Esophagus squamous epithelium (tissue), 5 donors: ENCODE data around the gene ATAD3A. TPM values are rescaled to one million over a fixed set of nuclear protein-coding genes. Genes with fewer than 3 reads are reported as not detected.
A peak's percentile ranks its signal among the peaks of the same experiment; 100 is the strongest.

Source experiments
- DNase-seq: peaks from one replicate; lab custom pipeline; 2025; lab: John Stamatoyannopoulos, UW
- H3K27ac ChIP-seq, 4 donors: fragments of 200-600 bp; sonication (generic); one replicate each; pipeline ENCODE4 v1.5.1; 2016 to 2019; ENCODE audit warnings: mild to moderate bottlenecking in 1 of 4
- H3K27me3 ChIP-seq, 4 donors: fragments of 200-600 bp; sonication (generic); 1 replicate in 3 of 4; 2 replicates in 1 of 4; pipeline versions ENCODE4 v1.5.1 to v1.6.0; 2017 to 2021; ENCODE audit warnings: antibody characterized with exemption in 1 of 4
- H3K36me3 ChIP-seq, 3 donors: fragments of 200-600 bp; sonication (generic); one replicate each; pipeline ENCODE4 v1.5.1; 2016 to 2019
- H3K4me1 ChIP-seq, 3 donors: fragments of 200-600 bp; sonication (generic); one replicate each; pipeline ENCODE4 v1.5.1; 2017 to 2019
- H3K4me3 ChIP-seq, 4 donors: fragments of 200-600 bp; sonication (generic); 1 replicate in 3 of 4; 2 replicates in 1 of 4; pipeline ENCODE4 v1.5.1; 2016 to 2019; ENCODE audit warnings: mild to moderate bottlenecking in 2 of 4, moderate library complexity in 1 of 4
- H3K9me3 ChIP-seq, 3 donors: fragments of 200-600 bp; sonication (generic); one replicate each; pipeline ENCODE4 v1.5.1; 2016 to 2019
- POLR2A ChIP-seq, 4 donors: fragments of 450-650 bp; IDR thresholded peaks; one replicate each; pipeline ENCODE4 v1.6.1; 2017; ENCODE audit warnings: antibody characterized with exemption in 4 of 4, mild to moderate bottlenecking in 4 of 4, moderate library complexity in 3 of 4
- WGBS, 2 donors: methylation state at CpG; one replicate each; pipeline ENCODE4 v1.1.5; 2018; 5-methylcytosine and 5-hydroxymethylcytosine counted together
- intact Hi-C: fragments of 100-400 bp; cut with DNase I; formaldehyde crosslinking; loops from one replicate; pipeline ENCODE4 v1.15.0; 2022
- total RNA-seq, 4 donors: library from RNA; depleted of rRNA; stranded (reverse); fragments of >200 nt; gene quantifications; one replicate each; pipeline ENCODE4 v1.1.0, GENCODE V29; 2016
- TF ChIP-seq, protein P1 (sequence below), 6 experiments: fragments of 450-650 bp in 4 of 6; fragments of 200-600 bp in 2 of 6; sonication (generic) in 2 of 6; IDR thresholded peaks; one replicate each; pipeline ENCODE4 v1.5.1; 2016 to 2019; ENCODE audit warnings: antibody characterized with exemption in 6 of 6, mild to moderate bottlenecking in 4 of 6, moderate library complexity in 4 of 6
- donor health status: DM: yes; HTN: yes; CAD: no.

Gene ATAD3A
- total RNA-seq, 4 donors from 2014 or later = 27.0 to 53.8 (median 32.6) TPM

DNA sequence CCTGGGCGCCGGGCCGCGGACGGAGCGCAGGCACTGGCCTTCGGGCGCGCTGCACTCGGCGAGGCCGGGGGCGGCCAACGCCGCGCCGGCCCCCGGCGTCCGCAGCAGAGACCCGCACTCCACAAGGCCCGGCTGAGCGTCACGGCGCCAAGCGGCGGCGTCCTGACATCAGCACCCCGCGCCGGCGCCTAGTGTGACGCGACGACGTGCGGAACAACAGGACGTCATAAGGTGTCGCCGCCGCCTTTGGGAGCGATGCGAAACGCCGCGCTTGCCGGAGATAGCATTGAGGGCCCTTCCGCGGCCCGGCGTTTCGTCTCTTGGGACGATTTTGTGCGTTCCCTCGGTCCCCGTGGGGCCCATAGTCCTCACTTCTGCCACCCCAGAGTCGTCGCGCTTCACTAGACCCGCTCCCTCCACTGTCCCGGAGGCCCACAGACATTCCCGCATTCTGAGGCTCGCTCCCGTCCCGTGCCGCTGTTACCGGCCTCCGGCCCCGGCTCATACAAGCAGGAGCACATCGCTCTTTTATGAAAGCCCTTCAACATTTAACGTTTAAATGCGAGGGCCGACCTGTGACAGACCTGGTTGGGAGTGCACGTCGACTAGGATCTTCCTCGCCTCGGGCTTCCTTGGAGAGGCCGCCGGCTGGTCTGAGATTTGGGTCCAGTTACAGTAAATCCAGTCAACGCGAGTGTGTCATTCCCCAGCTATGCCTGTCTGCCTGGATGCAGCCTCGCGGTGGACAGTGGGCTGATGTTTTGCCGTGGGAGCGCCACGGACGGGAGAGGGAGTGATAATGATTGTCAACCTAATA, 63.0 kb downstream of the ATAD3A start, which contains the start of gene SSU72:
SSU72 (minus strand) TSS at position 143 of the 817 bp plus-strand sequence. CDS start 306 bp downstream, outside the sequence.
- intact Hi-C loops = no loop called here
- Histone ChIP-seq H3K36me3 (peaks cover 0 to 28% (median 0%) of the 10 kb centered on the region in 3 donors), H3K9me3 (no peaks in the 10 kb centered on the region), H3K27me3 (peaks cover 0 to 19% (median 0%) of the 10 kb centered on the region in 4 donors), H3K27ac (peak within 1 kb of the TSS; percentile 99 to 100 (median 100)), H3K4me1 (peaks cover 15 to 55% (median 24%) of the 10 kb centered on the region in 3 donors), H3K4me3 (peak within 1 kb of the TSS; percentile 92 to 100 (median 98))
- peak; percentile 78 for DNase-seq
- 1% methylated on average over 26 to 34 of the region's 87 CpGs for WGBS, 2 donors
- peak in 3 of 4 donors; percentile 80 to 95 (median 92) for TF ChIP-seq POLR2A (IDR thresholded peaks at IDR 0.05)
- TF ChIP-seq, protein P1, sequence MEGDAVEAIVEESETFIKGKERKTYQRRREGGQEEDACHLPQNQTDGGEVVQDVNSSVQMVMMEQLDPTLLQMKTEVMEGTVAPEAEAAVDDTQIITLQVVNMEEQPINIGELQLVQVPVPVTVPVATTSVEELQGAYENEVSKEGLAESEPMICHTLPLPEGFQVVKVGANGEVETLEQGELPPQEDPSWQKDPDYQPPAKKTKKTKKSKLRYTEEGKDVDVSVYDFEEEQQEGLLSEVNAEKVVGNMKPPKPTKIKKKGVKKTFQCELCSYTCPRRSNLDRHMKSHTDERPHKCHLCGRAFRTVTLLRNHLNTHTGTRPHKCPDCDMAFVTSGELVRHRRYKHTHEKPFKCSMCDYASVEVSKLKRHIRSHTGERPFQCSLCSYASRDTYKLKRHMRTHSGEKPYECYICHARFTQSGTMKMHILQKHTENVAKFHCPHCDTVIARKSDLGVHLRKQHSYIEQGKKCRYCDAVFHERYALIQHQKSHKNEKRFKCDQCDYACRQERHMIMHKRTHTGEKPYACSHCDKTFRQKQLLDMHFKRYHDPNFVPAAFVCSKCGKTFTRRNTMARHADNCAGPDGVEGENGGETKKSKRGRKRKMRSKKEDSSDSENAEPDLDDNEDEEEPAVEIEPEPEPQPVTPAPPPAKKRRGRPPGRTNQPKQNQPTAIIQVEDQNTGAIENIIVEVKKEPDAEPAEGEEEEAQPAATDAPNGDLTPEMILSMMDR (IDR thresholded peaks at IDR 0.05) = no peak

DNA sequence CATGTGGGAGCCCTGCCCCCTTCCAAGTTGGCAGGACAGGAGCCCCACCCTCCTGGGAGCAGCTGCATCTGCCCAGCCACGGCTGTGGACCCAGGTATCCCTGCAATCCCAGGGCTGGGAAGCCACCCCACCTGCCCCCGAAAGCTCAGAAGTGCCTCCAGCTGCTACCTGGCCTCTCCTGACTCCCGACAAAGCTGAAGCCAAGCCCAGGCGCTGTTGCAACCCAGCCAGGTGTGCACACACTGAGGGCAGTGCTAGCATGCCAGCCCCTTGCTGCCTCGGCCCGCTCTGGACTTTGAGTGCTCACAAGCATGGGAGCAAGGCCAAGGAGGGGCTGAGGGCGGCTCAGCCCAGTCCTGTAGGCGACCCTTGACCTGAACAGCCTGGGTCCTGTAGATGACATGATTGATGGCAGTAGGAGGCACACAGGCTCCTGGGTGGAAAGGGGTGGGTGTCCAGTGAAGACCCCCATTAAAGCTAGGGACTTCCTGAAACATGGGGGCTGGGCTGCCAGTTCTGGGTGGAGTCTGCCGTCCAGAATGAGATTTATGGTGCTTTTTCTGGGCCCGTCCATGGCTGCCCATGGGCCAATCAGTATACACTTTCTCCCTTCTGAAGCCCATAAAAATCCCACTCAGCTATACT, 65.5 kb downstream of the ATAD3A start:
- Histone ChIP-seq H3K27ac (no peak overlapping the region), H3K4me1 (peaks cover 11 to 33% (median 15%) of the 10 kb centered on the region in 3 donors), H3K9me3 (no peaks in the 10 kb centered on the region), H3K36me3 (peaks cover 0 to 6% (median 0%) of the 10 kb centered on the region in 3 donors), H3K27me3 (peaks cover 0 to 40% (median 0%) of the 10 kb centered on the region in 4 donors), H3K4me3 (no peak overlapping the region)
- no peak for DNase-seq
- no peak for TF ChIP-seq POLR2A (IDR thresholded peaks at IDR 0.05)
- TF ChIP-seq, protein P1 (IDR thresholded peaks at IDR 0.05) = no peak
- 36 to 56% methylated on average over 2 to 4 of the region's 10 CpGs for WGBS, 2 donors
- intact Hi-C loops = no loop called here

DNA sequence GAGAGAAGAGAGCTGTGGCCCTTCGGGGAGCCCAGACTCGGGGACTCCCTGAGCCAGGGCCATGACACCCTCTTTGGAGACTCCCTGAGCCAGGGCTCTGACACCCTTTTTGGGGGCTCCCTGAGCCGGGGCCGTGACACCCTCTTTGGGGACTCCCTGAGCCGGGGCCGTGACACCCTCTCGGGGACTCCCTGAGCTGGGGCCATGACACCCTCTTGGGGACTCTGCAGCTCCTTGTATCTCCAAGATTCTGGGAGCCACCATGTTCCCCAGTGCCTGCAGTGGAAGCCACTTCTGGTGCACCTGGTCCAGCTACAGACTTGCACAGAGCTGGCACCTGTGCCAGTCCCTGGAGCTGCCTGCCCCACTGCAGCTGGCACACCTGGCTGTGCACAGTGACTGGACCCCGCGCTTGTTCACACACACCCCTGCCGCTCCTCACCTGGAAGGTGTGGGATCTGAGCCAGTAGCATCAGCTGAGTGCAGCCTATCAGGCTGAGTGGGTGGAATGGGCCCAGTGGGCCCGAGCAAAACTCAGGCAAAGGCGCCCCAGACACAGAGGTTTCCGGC, 66.5 kb downstream of the ATAD3A start:
- Histone ChIP-seq H3K27ac (no peak overlapping the region), H3K9me3 (no peaks in the 10 kb centered on the region), H3K36me3 (no peaks in the 10 kb centered on the region), H3K27me3 (peaks cover 0 to 46% (median 0%) of the 10 kb centered on the region in 4 donors), H3K4me3 (no peak overlapping the region), H3K4me1 (peaks cover 3 to 24% (median 6%) of the 10 kb centered on the region in 3 donors)
- TF ChIP-seq, protein P1 (IDR thresholded peaks at IDR 0.05) = no peak
- intact Hi-C loops = no loop called here
- 79 to 91% methylated on average over 2 to 4 of the region's 13 CpGs for WGBS, 2 donors
- DNase-seq = no peak

DNA sequence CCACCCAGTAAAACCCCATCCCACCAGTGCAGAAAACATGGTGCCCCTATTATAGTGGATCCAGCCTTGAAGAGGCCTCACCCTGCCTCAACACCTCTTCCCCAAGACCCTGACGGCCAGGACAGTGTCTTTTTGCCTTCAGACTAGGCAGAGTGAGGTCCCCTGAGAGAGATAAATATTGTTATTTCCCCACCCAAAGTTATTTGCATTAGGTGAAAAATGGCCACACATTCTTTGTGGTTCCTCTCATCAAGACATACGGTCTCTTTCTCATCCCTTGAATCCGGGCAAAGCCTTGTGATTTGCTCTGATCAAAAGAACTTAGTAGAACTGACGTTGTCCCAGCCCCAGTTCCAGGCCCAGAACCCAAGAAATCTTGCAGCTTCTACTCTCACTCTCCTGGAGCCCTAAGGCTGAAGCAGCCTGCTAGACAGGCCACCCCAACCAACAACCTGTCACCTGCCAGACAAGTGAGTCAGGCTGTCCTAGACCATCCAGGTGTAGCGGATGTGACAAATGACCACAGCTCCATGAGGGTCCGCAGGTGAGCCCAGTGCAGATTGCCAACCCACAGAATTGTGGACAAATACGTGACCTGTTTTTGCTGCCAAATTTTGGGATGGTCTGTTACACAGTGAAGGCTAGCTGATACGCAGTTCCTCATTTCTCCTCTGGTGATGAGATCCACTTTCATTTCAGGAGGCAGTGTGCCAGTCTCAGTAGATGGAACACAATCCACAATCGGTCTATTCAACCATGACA, 70.8 kb downstream of the ATAD3A start:
- DNase-seq = no peak
- peaks cover 0 to 8% (median 0%) of the 10 kb centered on the region in 3 donors for H3K4me1 ChIP-seq
- no peaks in the 10 kb centered on the region for H3K36me3 ChIP-seq
- no peak overlapping the region for H3K27ac ChIP-seq
- 55 to 61% methylated on average over 5 to 6 of the region's 9 CpGs for WGBS, 2 donors
- no peaks in the 10 kb centered on the region for H3K9me3 ChIP-seq
- no peak for TF ChIP-seq POLR2A (IDR thresholded peaks at IDR 0.05)
- TF ChIP-seq, protein P1 (IDR thresholded peaks at IDR 0.05) = no peak
- H3K27me3 ChIP-seq = peaks cover 0 to 73% (median 0%) of the 10 kb centered on the region in 4 donors
- intact Hi-C loops = no loop called here
- H3K4me3 ChIP-seq = no peak overlapping the region
